GM12872 (cell line): ENCODE data around the gene GID8.

ENCODE experiments used
- TF ChIP-seq, protein P1 (sequence below): IDR thresholded peaks from 3 replicates; pipeline ENCODE4 v1.5.1; 2011; ENCODE audit warnings: low read depth, mild to moderate bottlenecking, low read length, moderate library complexity; ENCODE audit not compliant: insufficient read depth

GID8 gene

GRCh38 chr20:62985444-62985778 is 47.5 kb downstream of the GID8 start:
- TF ChIP-seq, protein P1, sequence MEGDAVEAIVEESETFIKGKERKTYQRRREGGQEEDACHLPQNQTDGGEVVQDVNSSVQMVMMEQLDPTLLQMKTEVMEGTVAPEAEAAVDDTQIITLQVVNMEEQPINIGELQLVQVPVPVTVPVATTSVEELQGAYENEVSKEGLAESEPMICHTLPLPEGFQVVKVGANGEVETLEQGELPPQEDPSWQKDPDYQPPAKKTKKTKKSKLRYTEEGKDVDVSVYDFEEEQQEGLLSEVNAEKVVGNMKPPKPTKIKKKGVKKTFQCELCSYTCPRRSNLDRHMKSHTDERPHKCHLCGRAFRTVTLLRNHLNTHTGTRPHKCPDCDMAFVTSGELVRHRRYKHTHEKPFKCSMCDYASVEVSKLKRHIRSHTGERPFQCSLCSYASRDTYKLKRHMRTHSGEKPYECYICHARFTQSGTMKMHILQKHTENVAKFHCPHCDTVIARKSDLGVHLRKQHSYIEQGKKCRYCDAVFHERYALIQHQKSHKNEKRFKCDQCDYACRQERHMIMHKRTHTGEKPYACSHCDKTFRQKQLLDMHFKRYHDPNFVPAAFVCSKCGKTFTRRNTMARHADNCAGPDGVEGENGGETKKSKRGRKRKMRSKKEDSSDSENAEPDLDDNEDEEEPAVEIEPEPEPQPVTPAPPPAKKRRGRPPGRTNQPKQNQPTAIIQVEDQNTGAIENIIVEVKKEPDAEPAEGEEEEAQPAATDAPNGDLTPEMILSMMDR: no peak

DNA sequence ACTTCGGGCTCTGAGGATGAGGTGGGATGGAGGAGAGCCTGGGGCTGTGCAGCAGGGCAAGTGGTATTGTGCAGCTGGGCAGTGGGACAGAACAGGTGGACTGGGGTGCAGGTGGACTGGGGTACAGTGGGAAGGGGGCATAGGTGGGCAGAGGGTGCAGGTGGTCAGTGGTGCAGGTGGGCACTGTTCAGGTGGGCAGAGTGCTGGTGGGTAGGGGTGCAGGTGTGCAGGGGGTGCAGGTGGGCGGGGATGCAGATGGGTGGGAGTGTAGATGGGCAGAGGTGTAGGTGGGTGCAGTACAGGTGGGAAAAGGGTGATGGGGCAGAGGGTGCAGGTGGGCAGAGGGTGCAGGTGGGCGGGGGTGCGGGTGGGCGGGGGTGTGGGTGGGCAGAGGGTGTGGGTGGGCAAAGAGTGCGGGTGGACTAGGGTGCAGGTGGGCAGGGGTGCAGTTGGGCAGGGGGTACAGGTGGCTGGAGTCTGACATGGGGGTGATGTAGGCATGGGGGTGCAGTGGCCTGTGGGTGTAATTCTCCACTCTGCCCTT is 48.4 kb downstream of the GID8 start:
- TF ChIP-seq, protein P1: no peak

DNA sequence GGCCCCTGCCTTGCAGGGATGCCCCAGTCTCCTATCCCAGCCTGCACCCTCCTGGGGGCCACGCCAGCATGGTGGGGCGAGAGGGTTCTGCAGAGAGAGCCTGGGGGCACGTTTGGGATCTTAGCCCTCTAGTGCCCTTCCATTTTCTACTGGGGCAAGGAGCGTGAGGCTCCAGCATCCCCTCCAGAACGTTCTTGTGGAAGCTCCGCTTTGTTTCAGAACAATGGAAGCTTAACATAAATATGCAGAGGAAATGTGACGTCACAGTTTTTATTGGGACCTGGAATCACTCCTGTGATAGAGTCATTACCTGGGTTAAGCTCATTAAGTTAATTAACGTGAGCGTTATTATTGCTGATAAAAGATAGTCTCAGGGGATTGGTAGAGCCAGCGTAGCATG is 49.2 kb downstream of the GID8 start:
- TF ChIP-seq, protein P1: no peak

- TF ChIP-seq, protein P1: no peak
These were observed 51.3 kb downstream of the GID8 start for GRCh38 chr20:62989201-62989601.

DNA sequence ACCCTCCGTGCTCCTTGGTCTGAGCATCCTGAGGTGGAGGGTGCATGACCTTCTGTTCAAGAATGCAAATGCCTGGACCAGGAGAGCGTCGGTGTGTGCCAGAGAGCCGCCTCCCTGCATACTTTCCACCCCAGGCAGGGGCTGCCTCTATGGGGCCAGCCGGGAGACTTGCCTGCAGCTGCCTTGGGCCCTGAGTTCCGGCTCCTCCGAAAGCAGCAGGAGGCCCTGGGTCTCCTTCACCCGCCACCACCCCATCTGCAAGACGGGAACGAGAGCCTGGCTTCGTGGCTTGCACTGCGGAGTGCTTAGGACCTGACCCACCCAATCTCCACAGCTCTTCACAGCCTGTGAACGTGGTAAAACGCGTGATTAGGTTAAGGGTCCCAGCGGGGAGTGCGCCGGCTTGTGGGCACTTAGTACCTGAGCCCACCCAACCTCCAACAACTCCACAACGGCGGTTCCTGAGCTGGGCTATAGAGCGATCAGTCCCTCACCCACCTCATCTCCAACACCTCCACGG is 52.4 kb downstream of the GID8 start:
- TF ChIP-seq, protein P1: no peak

DNA sequence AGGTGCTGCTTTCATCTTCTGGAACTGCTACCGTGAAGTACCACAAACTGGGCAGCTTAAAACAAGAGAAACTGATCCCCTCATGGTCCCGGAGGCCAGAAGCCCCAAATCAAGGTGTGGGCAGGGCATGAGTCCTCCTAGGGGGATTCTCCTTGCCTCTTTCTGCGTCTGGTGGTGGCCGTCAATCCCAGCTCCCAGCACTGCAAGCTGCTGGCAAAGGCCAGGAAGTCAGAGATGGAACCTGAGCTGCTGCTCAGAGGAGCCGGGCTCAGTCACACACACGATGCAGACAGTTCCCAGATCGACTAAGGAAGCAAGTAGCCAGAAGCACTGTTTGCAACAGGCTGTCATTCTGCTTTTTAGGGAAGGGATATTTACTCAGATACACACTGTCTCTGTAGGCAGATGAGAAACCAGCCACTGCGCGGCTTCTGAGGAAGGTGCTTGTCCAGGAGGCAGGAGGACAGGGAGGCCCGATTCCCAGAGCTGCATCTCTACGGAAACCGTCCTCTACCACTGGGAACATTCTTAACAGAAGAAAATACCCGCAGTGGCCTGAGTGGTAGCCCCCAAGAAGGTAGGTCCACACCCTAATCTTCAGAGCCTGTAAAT is 53.4 kb downstream of the GID8 start:
- TF ChIP-seq, protein P1: no peak

DNA sequence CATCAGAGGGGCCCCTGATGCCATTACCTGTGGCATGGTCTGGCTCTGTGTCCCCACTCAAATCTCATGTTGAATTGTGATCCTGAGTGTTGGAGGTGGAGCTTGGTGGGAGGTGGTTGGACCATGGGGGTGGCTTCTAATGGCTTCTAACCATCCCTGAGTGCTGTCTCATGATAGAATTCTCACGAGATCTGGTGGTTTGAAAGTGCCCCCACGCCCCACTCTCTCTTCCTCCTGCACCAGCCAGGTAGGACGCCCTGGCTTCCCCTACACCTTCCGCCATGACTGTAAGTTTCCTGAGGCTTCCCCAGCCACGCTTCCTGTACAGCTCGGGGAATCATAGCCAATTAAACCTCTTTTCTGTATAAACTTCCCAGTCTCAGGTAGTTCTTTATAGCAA is 53.9 kb downstream of the GID8 start:
- TF ChIP-seq, protein P1: no peak
